PC-3 (cell line): Measurements from ENCODE around the gene BTD. TPM values are rescaled to one million over a fixed set of nuclear protein-coding genes. Genes with fewer than 3 reads are reported as not detected.
A peak's percentile ranks its signal among the peaks of the same experiment; 100 is the strongest.

Source experiments
- ATAC-seq: fragments of 200-7000 bp; cut with Tn5 transposase; 2 replicates; pipeline ENCODE4 v1.9.1; 2020; ENCODE audit warnings: mild to moderate bottlenecking, moderate library complexity
- BruUV-seq: library from RNA; stranded (reverse); fragments of 400-500 nt; replicated peaks from 2 replicates; lab custom pipeline; 2021; lab: Mats Ljungman, UMichigan
- CTCF ChIA-PET: fragments of 300-600 bp; sonication (Branson Sonifier 250); formaldehyde crosslinking; loops from one replicate; lab custom pipeline; 2022; ENCODE audit warnings: antibody characterized with exemption; lab: Charles Lee
- POLR2A ChIA-PET: fragments of 300-600 bp; sonication (Branson Sonifier 250); formaldehyde crosslinking; loops from one replicate; lab custom pipeline; 2022; ENCODE audit warnings: antibody characterized with exemption; ENCODE audit not compliant: unreplicated experiment; lab: Charles Lee
- DNase-seq: peaks from one replicate; pipeline ENCODE4 v3.0.0-alpha.2; 2015
- H2AFZ ChIP-seq: fragments of 300-600 bp; sonication (generic); 2 replicates; pipeline ENCODE4 v1.6.0; 2016; ENCODE audit warnings: antibody characterized with exemption, low read length
- H3F3A ChIP-seq: fragments of 300-600 bp; sonication (generic); one replicate; pipeline ENCODE4 v1.6.0; 2017; ENCODE audit warnings: antibody characterized with exemption, low read length, control low read depth, mild to moderate bottlenecking; ENCODE audit not compliant: unreplicated experiment
- H3K27ac ChIP-seq: fragments of 300-600 bp; sonication (generic); 2 replicates; pipeline ENCODE4 v1.5.1; 2016; ENCODE audit warnings: mild to moderate bottlenecking, low read length
- H3K27me3 ChIP-seq: fragments of 300-600 bp; sonication (generic); 2 replicates; pipeline ENCODE4 v1.6.1; 2016; ENCODE audit warnings: low read length, mixed read lengths
- H3K36me3 ChIP-seq: fragments of 300-600 bp; sonication (generic); 2 replicates; pipeline ENCODE4 v1.6.1; 2016; ENCODE audit warnings: low read depth, mixed run types, low read length, mixed read lengths
- H3K4me1 ChIP-seq: fragments of 300-600 bp; sonication (generic); 2 replicates; pipeline ENCODE4 v1.5.1; 2016; ENCODE audit warnings: low read length; ENCODE audit not compliant: insufficient read depth
- H3K4me2 ChIP-seq: fragments of 300-600 bp; sonication (generic); 2 replicates; pipeline ENCODE4 v1.6.0; 2016; ENCODE audit warnings: low read length
- H3K4me3 ChIP-seq: fragments of 300-600 bp; sonication (generic); 2 replicates; pipeline ENCODE4 v1.5.1; 2016; ENCODE audit warnings: mild to moderate bottlenecking, low read length, mixed read lengths
- H3K79me2 ChIP-seq: fragments of 300-600 bp; sonication (generic); 2 replicates; pipeline ENCODE4 v1.6.1; 2017; ENCODE audit warnings: low read length, mixed read lengths
- H3K9ac ChIP-seq: fragments of 300-600 bp; sonication (generic); 2 replicates; pipeline ENCODE4 v1.6.0; 2016; ENCODE audit warnings: mild to moderate bottlenecking, low read length
- H3K9me2 ChIP-seq: fragments of 300-600 bp; sonication (generic); replicated peaks from 2 replicates; pipeline ENCODE4 v1.6.1; 2016; ENCODE audit warnings: mixed run types, low read length, mixed read lengths
- H3K9me3 ChIP-seq: fragments of 300-600 bp; sonication (generic); 2 replicates; pipeline ENCODE4 v1.6.1; 2016; ENCODE audit warnings: low read length, mixed read lengths
- H4K20me1 ChIP-seq: fragments of 300-600 bp; sonication (generic); 2 replicates; pipeline ENCODE4 v1.6.1; 2016; ENCODE audit warnings: low read length, mixed read lengths
- CTCF ChIP-seq: fragments of 300-600 bp; sonication (generic); conservative IDR thresholded peaks from 2 replicates; pipeline ENCODE4 v1.5.1; 2017; ENCODE audit warnings: antibody characterized with exemption, low read depth, mild to moderate bottlenecking, low read length
- EZH2 ChIP-seq: fragments of 300-600 bp; sonication (generic); IDR thresholded peaks from one replicate; pipeline ENCODE4 v1.6.1; 2017; ENCODE audit warnings: antibody characterized with exemption, mild to moderate bottlenecking, low read length; ENCODE audit not compliant: unreplicated experiment
- EZH2phosphoT487 ChIP-seq: fragments of 300-600 bp; sonication (generic); IDR thresholded peaks from 2 replicates; pipeline ENCODE4 v1.6.1; 2018; ENCODE audit warnings: mild to moderate bottlenecking, antibody characterized with exemption, low read length, borderline replicate concordance
- intact Hi-C: fragments of 100-400 bp; cut with micrococcal nuclease; formaldehyde crosslinking; loops from 2 replicates; pipeline ENCODE4 v1.9.0; 2023
- total RNA-seq: library from RNA; depleted of rRNA; stranded (reverse); fragments of >200 nt; gene quantifications from 2 replicates; pipeline ENCODE4 v1.2.3, GENCODE V29; 2014

Gene BTD
- total RNA-seq, 1 experiment from 2014 or later = 11.7 TPM

GRCh38 chr3:15667484-15667883, 65.9 kb downstream of the BTD start:
- DNase-seq = no peak
- Histone ChIP-seq H3K4me3 (no peak overlapping the region), H3K27ac (no peak overlapping the region), H2AFZ (no peak overlapping the region), H4K20me1 (no peaks in the 10 kb centered on the region), H3K4me2 (no peak overlapping the region), H3K9me3 (no peaks in the 10 kb centered on the region), H3F3A (no peaks in the 10 kb centered on the region), H3K4me1 (no peaks in the 10 kb centered on the region), H3K27me3 (no peaks in the 10 kb centered on the region), H3K36me3 (peaks cover 26% of the 10 kb centered on the region), H3K79me2 (no peaks in the 10 kb centered on the region), H3K9me2 (no peaks in the 10 kb centered on the region), H3K9ac (no peak overlapping the region)
- no peak for TF ChIP-seq EZH2phosphoT487
- no peak for TF ChIP-seq CTCF
- TF ChIP-seq EZH2 = no peak
- ATAC-seq = no peak
- POLR2A ChIA-PET = no interaction called here
- CTCF ChIA-PET = no interaction called here
- no TSS peak for BruUV-seq
- intact Hi-C loops = no loop called here

GRCh38 chr3:15673536-15673935, 72.0 kb downstream of the BTD start:
- Histone ChIP-seq H3F3A (no peaks in the 10 kb centered on the region), H3K4me1 (peaks cover 14% of the 10 kb centered on the region), H3K79me2 (no peaks in the 10 kb centered on the region), H3K27ac (no peak overlapping the region), H3K9me2 (no peaks in the 10 kb centered on the region), H3K4me2 (no peak overlapping the region), H2AFZ (no peak overlapping the region), H3K9ac (no peak overlapping the region), H3K4me3 (no peak overlapping the region), H3K9me3 (no peaks in the 10 kb centered on the region), H3K36me3 (peaks cover 30% of the 10 kb centered on the region), H3K27me3 (no peaks in the 10 kb centered on the region), H4K20me1 (no peaks in the 10 kb centered on the region)
- no TSS peak for BruUV-seq
- ChIA-PET POLR2A (no interaction called here), CTCF (no interaction called here)
- DNase-seq (no peak), ATAC-seq (no peak)
- intact Hi-C loops = no loop called here
- TF ChIP-seq EZH2phosphoT487 = no peak
- no peak for TF ChIP-seq CTCF
- TF ChIP-seq EZH2 = no peak

GRCh38 chr3:15676259-15676658, 74.7 kb downstream of the BTD start:
- peak; percentile 86 for ATAC-seq
- H3K27me3 ChIP-seq = no peaks in the 10 kb centered on the region

More at GRCh38 chr3:15676259-15676658, 74.7 kb downstream of the BTD start:
- TF ChIP-seq EZH2phosphoT487 = no peak
- no peak for TF ChIP-seq CTCF
- no peak for TF ChIP-seq EZH2
- intact Hi-C loops = no loop called here
- no peak overlapping the region for H2AFZ ChIP-seq
- no TSS peak for BruUV-seq
- H3K9ac ChIP-seq = no peak overlapping the region
- H3K27ac ChIP-seq = peak overlapping the region; percentile 10; the same call in 1 of the 2 replicates
- CTCF ChIA-PET = no interaction called here
- H3K4me3 ChIP-seq = no peak overlapping the region
- no peaks in the 10 kb centered on the region for H4K20me1 ChIP-seq
- POLR2A ChIA-PET = no interaction called here
- H3K79me2 ChIP-seq = no peaks in the 10 kb centered on the region
- H3K4me1 ChIP-seq = peaks cover 14% of the 10 kb centered on the region
- no peaks in the 10 kb centered on the region for H3K9me3 ChIP-seq
- DNase-seq = peak; percentile 63
- H3K4me2 ChIP-seq = no peak overlapping the region
- peaks cover 17% of the 10 kb centered on the region for H3K36me3 ChIP-seq
- H3K9me2 ChIP-seq = no peaks in the 10 kb centered on the region
- no peaks in the 10 kb centered on the region for H3F3A ChIP-seq
